ENCODE data around the gene MSI2. TPM values are rescaled to one million over a fixed set of nuclear protein-coding genes. Genes with fewer than 3 reads are reported as not detected.

The MSI2 gene
- total RNA-seq, 1 experiment from 2014 or later, result 29.4 TPM

GRCh38 chr17:57391076-57391825 is 134.9 kb downstream of the MSI2 start:
- no peak for DNase-seq (ENCODE audit: low read depth)

- no peak for DNase-seq (ENCODE audit: low read depth)
Measured at GRCh38 chr17:57391857-57392471, 135.6 kb downstream of the MSI2 start.

- DNase-seq (ENCODE audit: low read depth), result no peak
Measured at GRCh38 chr17:57393368-57393767, 137.0 kb downstream of the MSI2 start.

GRCh38 chr17:57394375-57394774 is 138.1 kb downstream of the MSI2 start:
- DNase-seq (ENCODE audit: low read depth), result no peak

- no peak for DNase-seq (ENCODE audit: low read depth)
Measured at GRCh38 chr17:57395721-57396321, 139.5 kb downstream of the MSI2 start.

- DNase-seq (ENCODE audit: low read depth), result no peak
Measured at GRCh38 chr17:57396511-57396921, 140.2 kb downstream of the MSI2 start.

GRCh38 chr17:57397402-57397801 is 141.1 kb downstream of the MSI2 start:
- no peak for DNase-seq (ENCODE audit: low read depth)

- no peak for DNase-seq (ENCODE audit: low read depth)
Measured at GRCh38 chr17:57399690-57400089, 143.4 kb downstream of the MSI2 start.

GRCh38 chr17:57400648-57401047 is 144.3 kb downstream of the MSI2 start:
- DNase-seq (ENCODE audit: low read depth), result no peak

- DNase-seq (ENCODE audit: low read depth), result no peak
Measured at GRCh38 chr17:57401556-57402488, 145.5 kb downstream of the MSI2 start.

- no peak for DNase-seq (ENCODE audit: low read depth)
Measured at GRCh38 chr17:57402681-57403180, 146.4 kb downstream of the MSI2 start.

- DNase-seq (ENCODE audit: low read depth), result no peak
Measured at GRCh38 chr17:57403236-57403635, 146.9 kb downstream of the MSI2 start.

- no peak for DNase-seq (ENCODE audit: low read depth)
Measured at GRCh38 chr17:57404073-57404472, 147.8 kb downstream of the MSI2 start.

GRCh38 chr17:57404795-57405490 is 148.6 kb downstream of the MSI2 start:
- no peak for DNase-seq (ENCODE audit: low read depth)

GRCh38 chr17:57405491-57406072 is 149.3 kb downstream of the MSI2 start:
- no peak for DNase-seq (ENCODE audit: low read depth)

GRCh38 chr17:57406131-57406980 is 150.0 kb downstream of the MSI2 start:
- peak; percentile 57 for DNase-seq (ENCODE audit: low read depth)

- no peak for DNase-seq (ENCODE audit: low read depth)
Measured at GRCh38 chr17:57406981-57407286, 150.6 kb downstream of the MSI2 start.

- DNase-seq (ENCODE audit: low read depth), result peak; percentile 25
Measured at GRCh38 chr17:57407287-57408070, 151.2 kb downstream of the MSI2 start.

Measured in RPMI7951 (cell line).